ENCODE results near the gene ADAM8.

GRCh38 chr10:133277277-133277992, 767 bp upstream of the ADAM8 start:
- TF ChIP-seq MXI1 (IDR thresholded peaks at IDR 0.05; ENCODE audit: low read depth, low read length) (no peak), CTCF (IDR thresholded peaks at IDR 0.05) (no peak)
